K562 (cell line): Measurements from ENCODE around the gene NARF. TPM values are rescaled to one million over a fixed set of nuclear protein-coding genes. Genes with fewer than 3 reads are reported as not detected.

Experiments used
- C11orf30 ChIP-seq: fragments of 450-650 bp; IDR thresholded peaks from 2 replicates; pipeline ENCODE4 v1.6.1; 2016; ENCODE audit warnings: low read depth, mild to moderate bottlenecking
- CREB3L1 ChIP-seq: fragments of 450-650 bp; IDR thresholded peaks from 2 replicates; pipeline ENCODE4 v1.6.1; 2014; ENCODE audit warnings: low read depth, mild to moderate bottlenecking, moderate library complexity, borderline replicate concordance
- ERF ChIP-seq: fragments of 450-650 bp; formaldehyde crosslinking; IDR thresholded peaks from 2 replicates; pipeline ENCODE4 v1.4.0; 2020; ENCODE audit warnings: mild to moderate bottlenecking, mixed read lengths
- MAX ChIP-seq: sonication (generic); formaldehyde crosslinking; IDR thresholded peaks from 2 replicates; pipeline ENCODE4 v1.9.0; 2022; ENCODE audit warnings: mild to moderate bottlenecking, missing genetic modification reagents
- MEF2D ChIP-seq: conservative IDR thresholded peaks from 2 replicates; pipeline ENCODE4 v1.6.1; 2016; ENCODE audit warnings: low read depth, missing genetic modification characterization, missing compliant biosample characterization
- MNT ChIP-seq, 2 experiments: fragments of 450-650 bp; conservative IDR thresholded peaks; 2 replicates each; pipeline ENCODE4 v1.6.1; 2017; ENCODE audit warnings: mild to moderate bottlenecking in 2 of 2, moderate library complexity in 2 of 2
- NEUROD1 ChIP-seq: fragments of 150-350 bp; IDR thresholded peaks from 2 replicates; pipeline ENCODE4 v1.6.1; 2014; ENCODE audit warnings: borderline replicate concordance, low read length, low read depth; ENCODE audit not compliant: partially characterized antibody
- NONO ChIP-seq, 2 experiments: fragments of 200-400 bp in 1 of 2; fragments of 450-650 bp in 1 of 2; formaldehyde crosslinking in 1 of 2; IDR thresholded peaks; 2 replicates each; pipeline ENCODE4 v1.6.1; 2017; ENCODE audit warnings: low read depth in 2 of 2, mild to moderate bottlenecking in 2 of 2, moderate library complexity in 2 of 2, low read length in 1 of 2
- PBX2 ChIP-seq, 2 experiments: IDR thresholded peaks in 1 of 2; conservative IDR thresholded peaks in 1 of 2; 2 replicates each; pipeline ENCODE4 v1.6.1; 2016; ENCODE audit warnings: low read depth in 2 of 2, mild to moderate bottlenecking in 1 of 2, missing compliant biosample characterization in 1 of 2, missing genetic modification characterization in 1 of 2, moderate library complexity in 1 of 2
- PML ChIP-seq: IDR thresholded peaks from 2 replicates; pipeline ENCODE4 v1.6.1; 2012; ENCODE audit warnings: low read length, inconsistent platforms
- SRSF1 ChIP-seq: fragments of 200-400 bp; formaldehyde crosslinking; IDR thresholded peaks from 2 replicates; pipeline ENCODE4 v1.6.1; 2017; ENCODE audit warnings: mild to moderate bottlenecking, low read depth, low read length, moderate library complexity
- TBL1XR1 ChIP-seq, 2 experiments: IDR thresholded peaks; 2 replicates each; pipeline ENCODE4 v1.6.1; 2012; ENCODE audit warnings: improper control_type of control experiment in 2 of 2, low read length in 2 of 2, mild to moderate bottlenecking in 1 of 2
- UBTF ChIP-seq, 2 experiments: IDR thresholded peaks; 2 replicates each; pipeline ENCODE4 v1.6.1; 2012; ENCODE audit warnings: improper control_type of control experiment in 2 of 2, low read depth in 2 of 2, low read length in 2 of 2, borderline replicate concordance in 1 of 2
- XRCC3 ChIP-seq: fragments of 450-650 bp; IDR thresholded peaks from 2 replicates; pipeline ENCODE4 v1.6.1; 2017; ENCODE audit warnings: mild to moderate bottlenecking, moderate library complexity
- ZNF699 ChIP-seq: fragments of 250-450 bp; sonication (Bioruptor Pico); IDR thresholded peaks from 2 replicates; pipeline ENCODE4 v1.8.0; 2021; ENCODE audit warnings: mild to moderate bottlenecking, moderate library complexity; ENCODE audit not compliant: insufficient replicate concordance
- polyA plus RNA-seq, 8 experiments: library from polyadenylated mRNA; depleted of rRNA in 4 of 8; stranded (reverse) in 5 of 8; unstranded in 3 of 8; fragments of >200 nt; fragmentation: Nextera tagmentation in 2 of 8; fragmentation: Illumina TruSeq in 1 of 8; extraction: Ambion mirVana in 2 of 8; extraction: Trizol in 1 of 8; gene quantifications; 2 replicates each; pipeline versions ENCODE4 v1.2.1 to v1.2.3, GENCODE V29; 2011 to 2014; ENCODE audit warnings: inconsistent platforms in 1 of 8, missing spikeins in 1 of 8
- total RNA-seq, 7 experiments: library from RNA; depleted of rRNA in 6 of 7; stranded (reverse); fragments of >200 nt in 6 of 7; fragmentation: Illumina TruSeq in 2 of 7; extraction: Trizol in 2 of 7; gene quantifications; 2 replicates each; pipeline versions ENCODE4 v1.2.1 to v1.2.3, GENCODE V29; 2011 to 2021; ENCODE audit warnings: low replicate concordance in 1 of 7

Gene NARF
- total and polyA plus RNA-seq, 9 of the 15 experiments (the other 6 are each of a cell fraction or from before 2014, with no cell fraction given) = 60.4 to 423 (median 132) TPM

- no peak for TF ChIP-seq ZNF699 (CRISPR knock-in tag)
- peak; percentile 73 for TF ChIP-seq NEUROD1
- peak; percentile 71 for TF ChIP-seq MAX
- no peak for TF ChIP-seq SRSF1
- TF ChIP-seq PBX2 (CRISPR knock-in tag; IDR thresholded peaks at IDR 0.05; ENCODE audit: low read depth) = no peak
- no peak for TF ChIP-seq PBX2 (tag; conservative IDR thresholded peaks at IDR 0.05; ENCODE audit: low read depth)
- peak; percentile 19; the same call in 1 of the 2 replicates for TF ChIP-seq C11orf30
- TF ChIP-seq MEF2D = no peak
- 0 out of 4 replicates have a peak, but pooled peaks of 1 of the 2 experiments have one; percentile 36 for TF ChIP-seq TBL1XR1 (IDR thresholded peaks at IDR 0.05; ENCODE audit: low read length in 2 of 2)
- 0 out of 4 replicates have a peak, but pooled peaks of 1 of the 2 experiments have one; percentile 50 for TF ChIP-seq UBTF (IDR thresholded peaks at IDR 0.05; ENCODE audit: borderline replicate concordance in 1 of 2, low read depth in 2 of 2, low read length in 2 of 2)
- TF ChIP-seq CREB3L1 = peak; percentile 73; the same call in 1 of the 2 replicates
- peak in 1 of 2 experiments; percentile 50; a peak in 2 of 4 replicates for TF ChIP-seq MNT (conservative IDR thresholded peaks at IDR 0.05)
- TF ChIP-seq ERF = peak; percentile 70
- no peak for TF ChIP-seq XRCC3
- TF ChIP-seq NONO (IDR thresholded peaks at IDR 0.05; ENCODE audit: low read depth in 2 of 2, low read length in 1 of 2) = peak; percentile 86 to 95
- peak; percentile 61; the same call in 1 of the 2 replicates for TF ChIP-seq PML
Observed at GRCh38 chr17:82418001-82418986, 40.2 kb upstream of the NARF start, which contains the start of the genes HEXD and OGFOD3 (continued).
